GM13976 (cell line): Measurements from ENCODE around the gene VSIG8.

ENCODE experiments used
- DNase-seq: peaks from one replicate; pipeline ENCODE4 v3.0.0; 2012; ENCODE audit warnings: low spot score
- in situ Hi-C: fragments of 300-500 bp; cut with MboI; formaldehyde crosslinking; loops from one replicate; pipeline ENCODE4 v1.12.0; 2022; ENCODE audit warnings: low sequenced_read_pairs, mixed read lengths, inconsistent platforms; ENCODE audit not compliant: unreplicated experiment
- TF ChIP-seq, protein P1 (sequence below): IDR thresholded peaks from 2 replicates; pipeline ENCODE4 v1.5.1; 2012; ENCODE audit warnings: borderline replicate concordance, mild to moderate bottlenecking; ENCODE audit not compliant: insufficient read depth; ENCODE audit errors: extremely low read depth, missing control alignments, control extremely low read depth

VSIG8 gene

DNA sequence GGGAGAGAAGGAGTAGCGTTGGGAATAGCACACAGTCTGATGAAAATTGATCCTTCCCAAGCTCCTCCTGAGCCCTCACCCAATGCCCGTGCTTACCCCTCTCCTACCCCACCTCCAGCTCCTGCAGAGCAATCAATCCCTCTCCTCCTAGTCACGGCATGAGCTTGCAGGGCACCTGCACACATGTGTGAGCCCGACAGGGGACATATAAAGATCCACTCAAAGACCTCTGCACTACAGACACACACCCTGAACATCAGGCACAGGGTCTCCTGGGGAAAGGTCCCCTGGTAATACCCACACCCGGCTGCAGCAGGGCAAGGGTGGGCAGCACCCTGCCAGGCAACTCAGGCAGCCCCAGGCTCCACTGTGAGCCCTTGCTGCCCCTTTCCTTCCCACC lies 426 bp downstream of the VSIG8 start:
- TF ChIP-seq, protein P1, sequence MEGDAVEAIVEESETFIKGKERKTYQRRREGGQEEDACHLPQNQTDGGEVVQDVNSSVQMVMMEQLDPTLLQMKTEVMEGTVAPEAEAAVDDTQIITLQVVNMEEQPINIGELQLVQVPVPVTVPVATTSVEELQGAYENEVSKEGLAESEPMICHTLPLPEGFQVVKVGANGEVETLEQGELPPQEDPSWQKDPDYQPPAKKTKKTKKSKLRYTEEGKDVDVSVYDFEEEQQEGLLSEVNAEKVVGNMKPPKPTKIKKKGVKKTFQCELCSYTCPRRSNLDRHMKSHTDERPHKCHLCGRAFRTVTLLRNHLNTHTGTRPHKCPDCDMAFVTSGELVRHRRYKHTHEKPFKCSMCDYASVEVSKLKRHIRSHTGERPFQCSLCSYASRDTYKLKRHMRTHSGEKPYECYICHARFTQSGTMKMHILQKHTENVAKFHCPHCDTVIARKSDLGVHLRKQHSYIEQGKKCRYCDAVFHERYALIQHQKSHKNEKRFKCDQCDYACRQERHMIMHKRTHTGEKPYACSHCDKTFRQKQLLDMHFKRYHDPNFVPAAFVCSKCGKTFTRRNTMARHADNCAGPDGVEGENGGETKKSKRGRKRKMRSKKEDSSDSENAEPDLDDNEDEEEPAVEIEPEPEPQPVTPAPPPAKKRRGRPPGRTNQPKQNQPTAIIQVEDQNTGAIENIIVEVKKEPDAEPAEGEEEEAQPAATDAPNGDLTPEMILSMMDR = no peak
- in situ Hi-C loops = no loop called here
- no peak for DNase-seq

DNA sequence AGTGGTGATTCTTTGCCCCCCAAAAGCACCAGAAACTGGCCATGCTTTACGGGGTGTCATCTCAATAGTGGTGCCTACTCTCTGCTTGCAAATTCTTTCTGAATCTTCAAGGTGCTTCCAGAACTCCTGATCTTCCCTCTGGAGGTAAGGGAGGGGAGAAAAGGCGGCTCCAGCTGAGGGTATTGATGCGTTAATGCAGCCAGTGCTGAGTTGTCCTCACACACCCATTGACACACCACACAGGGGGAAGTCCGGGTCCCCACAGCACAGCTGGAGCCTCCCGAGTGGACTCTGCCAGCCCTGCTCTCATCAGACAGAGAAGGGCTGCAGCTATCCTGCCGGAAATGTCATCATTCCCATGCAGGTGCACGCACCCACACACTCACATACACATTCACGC lies 1.2 kb downstream of the VSIG8 start:
- in situ Hi-C loops = no loop called here
- TF ChIP-seq, protein P1 = no peak
- no peak for DNase-seq

DNA sequence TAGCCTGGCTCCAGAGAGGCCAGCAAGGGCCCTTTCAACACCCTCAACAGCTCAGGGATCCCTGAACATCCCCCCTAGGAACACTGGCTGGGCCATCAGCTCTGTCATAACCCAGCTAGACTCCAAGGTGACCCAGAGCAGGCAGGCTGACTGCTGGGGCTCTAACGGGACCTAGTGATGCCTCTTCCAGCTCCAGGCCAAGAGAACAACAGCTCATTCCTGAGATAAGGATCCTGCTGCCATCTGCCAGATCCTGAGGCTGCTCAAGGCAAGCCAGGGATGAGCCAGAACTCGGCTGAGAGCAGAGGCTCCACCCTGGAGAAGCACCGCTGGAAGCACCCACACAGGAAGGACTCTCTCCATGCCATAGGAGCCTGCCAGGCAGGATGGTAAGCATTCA lies 2.0 kb downstream of the VSIG8 start:
- TF ChIP-seq, protein P1 = no peak
- no peak for DNase-seq
- in situ Hi-C loops = no loop called here

DNA sequence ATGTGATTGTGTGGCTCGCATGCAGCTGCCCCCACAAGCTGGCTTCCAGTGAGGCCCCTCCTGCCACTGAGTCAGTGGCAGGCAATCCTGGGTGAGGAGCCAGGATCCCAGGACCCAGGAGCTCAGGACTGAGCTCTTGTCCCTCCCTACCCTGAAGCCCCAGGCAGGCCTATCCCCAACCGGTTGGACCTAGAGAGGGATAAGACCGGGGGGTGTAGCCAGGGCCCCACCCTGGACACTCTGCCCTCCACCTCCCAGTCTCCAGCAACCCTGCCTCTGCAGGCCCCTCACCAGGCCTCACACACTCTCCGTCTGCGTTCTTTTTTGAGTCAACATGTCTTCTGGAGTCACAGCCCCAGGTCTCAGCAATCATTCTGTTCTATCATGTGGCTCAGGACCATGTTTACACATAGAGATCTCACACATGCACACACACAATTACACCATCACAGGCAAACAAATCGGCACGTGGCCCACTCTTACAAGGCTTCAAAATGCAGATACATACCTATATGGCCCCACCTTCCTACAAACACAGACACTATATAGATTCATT lies 2.6 kb downstream of the VSIG8 start:
- in situ Hi-C loops = no loop called here
- TF ChIP-seq, protein P1 = no peak
- DNase-seq = no peak

DNA sequence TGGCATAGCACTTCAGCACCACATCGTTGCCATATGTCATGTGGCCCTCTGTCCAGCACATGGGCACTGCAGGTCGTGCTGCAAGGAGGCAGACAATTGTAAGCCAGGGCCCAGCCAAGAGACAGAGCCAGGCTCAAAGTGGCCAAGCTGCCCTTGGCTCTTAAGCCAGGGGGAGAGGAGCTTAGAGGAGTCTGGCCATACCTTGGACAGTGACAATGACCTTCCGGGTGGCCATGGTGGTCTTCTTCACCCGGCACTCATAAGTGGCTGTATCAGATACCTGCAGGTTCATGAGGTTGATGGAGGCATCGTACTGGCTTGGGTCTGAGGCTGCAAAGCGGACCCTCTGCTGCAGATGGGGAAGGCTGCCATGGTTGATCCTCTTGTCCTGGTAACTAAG lies 4.6 kb downstream of the VSIG8 start:
- in situ Hi-C loops = no loop called here
- no peak for DNase-seq
- TF ChIP-seq, protein P1 = no peak

DNA sequence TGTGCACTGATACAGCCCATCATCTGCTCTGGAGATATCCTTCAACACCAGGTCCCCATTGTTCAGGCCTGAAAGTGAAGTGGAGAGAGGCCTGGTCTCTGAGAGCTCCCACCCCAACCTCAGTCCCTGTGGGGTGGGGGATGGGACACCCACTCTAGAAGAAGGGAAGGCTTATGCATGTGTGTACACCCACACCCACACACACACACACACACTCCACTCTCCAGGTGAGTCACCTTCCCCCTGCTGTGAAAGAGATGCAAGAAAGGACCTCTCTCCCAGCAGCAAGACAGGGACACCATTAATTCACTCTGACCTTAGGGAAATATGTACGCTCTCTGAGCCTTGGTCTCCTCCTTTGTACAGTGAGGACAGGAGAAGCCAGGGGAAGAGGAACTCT lies 5.9 kb downstream of the VSIG8 start:
- TF ChIP-seq, protein P1 = no peak
- in situ Hi-C loops = no loop called here
- no peak for DNase-seq

DNA sequence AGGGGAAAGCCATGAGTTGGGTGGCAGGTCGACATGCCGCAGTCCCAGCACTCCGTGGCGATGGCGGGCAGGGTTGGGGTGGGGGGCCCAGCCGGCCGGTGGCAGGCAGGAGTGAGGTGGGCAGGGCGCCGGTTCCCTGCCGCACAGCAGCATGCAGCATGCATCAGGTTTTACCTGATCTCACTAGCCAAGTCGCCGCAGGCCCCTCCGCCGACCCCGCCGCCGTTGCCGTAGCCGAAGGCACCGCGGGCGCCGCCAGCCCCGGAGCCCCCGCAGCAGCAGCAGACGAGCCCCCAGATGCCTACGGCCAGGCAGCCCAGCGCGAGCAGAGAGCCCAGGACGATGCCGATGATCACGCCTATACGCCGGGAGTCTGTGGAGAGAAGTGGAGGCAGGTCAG lies 6.7 kb downstream of the VSIG8 start:
- TF ChIP-seq, protein P1 = no peak
- no peak for DNase-seq
- in situ Hi-C loops = no loop called here
